HepG2 (cell line): Measurements from ENCODE around the gene PLEKHH1. TPM values are rescaled to one million over a fixed set of nuclear protein-coding genes. Genes with fewer than 3 reads are reported as not detected.

Source experiments
- CBFB ChIP-seq: sonication (generic); formaldehyde crosslinking; IDR thresholded peaks from 2 replicates; pipeline ENCODE4 v1.4.0; 2020; ENCODE audit warnings: missing genetic modification reagents
- ETV5 ChIP-seq: IDR thresholded peaks from 2 replicates; pipeline ENCODE4 v1.6.1; 2018; ENCODE audit warnings: missing biosample characterization, missing genetic modification reagents, inconsistent platforms, borderline replicate concordance
- FOXJ3 ChIP-seq: sonication (generic); formaldehyde crosslinking; IDR thresholded peaks from 2 replicates; pipeline ENCODE4 v1.4.0; 2020; ENCODE audit warnings: missing genetic modification reagents, mild to moderate bottlenecking, borderline replicate concordance
- MED1 ChIP-seq: sonication (generic); formaldehyde crosslinking; IDR thresholded peaks from 2 replicates; pipeline ENCODE4 v1.4.0; 2020; ENCODE audit warnings: missing genetic modification reagents
- PAX8 ChIP-seq: sonication (generic); formaldehyde crosslinking; IDR thresholded peaks from 2 replicates; pipeline ENCODE4 v1.8.0; 2022; ENCODE audit warnings: mild to moderate bottlenecking, missing genetic modification reagents, borderline replicate concordance
- REL ChIP-seq: sonication (generic); formaldehyde crosslinking; conservative IDR thresholded peaks from 2 replicates; pipeline ENCODE4 v1.8.0; 2022; ENCODE audit warnings: mild to moderate bottlenecking, missing genetic modification reagents, moderate library complexity
- SKI ChIP-seq: fragments of 450-650 bp; IDR thresholded peaks from one replicate; pipeline ENCODE4 v1.6.1; 2018; ENCODE audit warnings: mild to moderate bottlenecking; ENCODE audit not compliant: partially characterized antibody
- ZBTB25 ChIP-seq: IDR thresholded peaks from 2 replicates; pipeline ENCODE4 v1.6.1; 2018; ENCODE audit warnings: missing genetic modification reagents
- ZNF121 ChIP-seq: sonication (generic); formaldehyde crosslinking; IDR thresholded peaks from 2 replicates; pipeline ENCODE4 v1.5.0; 2020; ENCODE audit warnings: mild to moderate bottlenecking, missing genetic modification reagents
- ZNF142 ChIP-seq: sonication (generic); formaldehyde crosslinking; IDR thresholded peaks from 2 replicates; pipeline ENCODE4 v1.4.0; 2020; ENCODE audit warnings: missing genetic modification reagents
- ZNF275 ChIP-seq: sonication (generic); formaldehyde crosslinking; IDR thresholded peaks from 2 replicates; pipeline ENCODE4 v1.8.0; 2022; ENCODE audit warnings: missing genetic modification reagents, mild to moderate bottlenecking, inconsistent platforms, borderline replicate concordance
- ZNF34 ChIP-seq: sonication (generic); formaldehyde crosslinking; IDR thresholded peaks from 2 replicates; pipeline ENCODE4 v1.4.0; 2020; ENCODE audit warnings: mild to moderate bottlenecking, missing genetic modification reagents, borderline replicate concordance
- ZNF646 ChIP-seq: sonication (generic); formaldehyde crosslinking; IDR thresholded peaks from 2 replicates; pipeline ENCODE4 v1.9.0; 2021; ENCODE audit warnings: mild to moderate bottlenecking, missing genetic modification reagents
- polyA plus RNA-seq, 8 experiments: library from polyadenylated mRNA; depleted of rRNA in 3 of 8; stranded (reverse) in 7 of 8; unstranded in 1 of 8; fragments of >200 nt; fragmentation: Illumina TruSeq in 4 of 8; extraction: Trizol in 4 of 8; gene quantifications; 2 replicates each; pipeline versions ENCODE4 v1.2.1 to v1.2.3, GENCODE V29; 2011 to 2016; ENCODE audit warnings: low read depth in 4 of 8, missing spikeins in 1 of 8, mixed read lengths in 1 of 8; ENCODE audit not compliant: insufficient read depth in 1 of 8
- total RNA-seq, 5 experiments: library from RNA; depleted of rRNA; stranded (reverse); fragments of >200 nt; fragmentation: Illumina TruSeq; extraction: Trizol; gene quantifications; 2 replicates each; pipeline ENCODE4 v1.2.3, GENCODE V29; 2016; ENCODE audit warnings: low read depth in 1 of 5

Gene PLEKHH1
- total and polyA plus RNA-seq, 2 of the 13 experiments (the other 11 are each of a cell fraction or from before 2014, with no cell fraction given) = 8.6 to 15.8 TPM

- TF ChIP-seq ZBTB25 (no peak), MED1 (CRISPR knock-in tag) (peak; percentile 72; the same call in 1 of the 2 replicates), ZNF34 (CRISPR knock-in tag) (no peak), REL (CRISPR knock-in tag) (0 out of 2 replicates have a peak, but pooled peaks have one; percentile 3), ZNF646 (CRISPR knock-in tag) (peak; percentile 25; the same call in 1 of the 2 replicates), PAX8 (CRISPR knock-in tag) (no peak), FOXJ3 (CRISPR knock-in tag) (no peak), ZNF275 (CRISPR knock-in tag) (no peak; the same call in 1 of the 2 replicates), SKI (peak; percentile 64), ETV5 (CRISPR knock-in tag) (peak; percentile 89), CBFB (no peak), ZNF121 (0 out of 2 replicates have a peak, but pooled peaks have one; percentile 62), ZNF142 (CRISPR knock-in tag) (peak; percentile 83; the same call in 1 of the 2 replicates)
Measured at GRCh38 chr14:67599698-67600561, 66.8 kb downstream of the PLEKHH1 start, which contains the start of gene PIGH (continued).
